ENCODE results near the gene PRR33. TPM values are rescaled to one million over a fixed set of nuclear protein-coding genes. Genes with fewer than 3 reads are reported as not detected.

The PRR33 gene
- total and polyA plus RNA-seq, 4 donors, result not detected

DNA sequence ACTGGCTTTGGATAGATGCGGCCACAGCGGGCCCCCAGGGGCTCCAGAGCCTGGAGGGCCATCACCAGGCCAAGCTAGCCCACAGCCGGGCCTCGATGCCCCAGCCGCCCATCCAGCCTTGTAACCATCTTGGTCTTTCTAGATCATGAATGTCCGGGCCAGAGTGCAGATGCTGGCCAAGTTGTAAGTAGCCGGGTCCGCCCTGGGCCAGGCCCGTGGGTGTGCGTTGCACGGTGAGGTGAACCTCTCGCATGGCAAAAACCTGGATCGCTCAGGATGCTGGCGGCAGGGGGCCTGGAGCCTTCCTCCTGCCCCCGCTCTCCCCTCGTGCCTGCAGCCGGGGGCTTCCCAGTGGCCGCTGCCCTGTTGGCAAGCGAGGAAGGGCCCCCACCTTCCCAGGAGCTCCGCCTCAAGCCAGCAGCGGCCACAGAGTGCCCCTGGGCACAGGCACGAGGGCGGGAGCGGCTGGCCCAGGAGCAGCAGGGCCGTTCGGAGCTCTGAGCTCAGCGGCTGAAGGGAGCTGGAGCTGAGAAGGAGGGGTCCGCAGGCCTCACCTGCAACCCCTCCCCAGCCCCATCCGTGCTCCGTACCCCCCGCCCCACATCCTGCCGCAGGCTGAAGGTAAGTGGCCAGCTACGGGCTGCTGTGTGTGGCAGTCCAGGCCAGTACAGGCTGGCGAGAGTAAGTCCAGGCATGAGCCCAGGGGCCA is 44.5 kb upstream of the PRR33 start:
- H3K4me1 ChIP-seq (ENCODE audit: control insufficient read depth in 4 of 4, insufficient read depth in 4 of 4, low read length in 3 of 4), result no peaks in the 10 kb centered on the region
- no peak overlapping the region for H3K4me3 ChIP-seq (ENCODE audit: low read depth in 1 of 3, low read length in 3 of 3)
- no peak for TF ChIP-seq HNF4A (conservative IDR thresholded peaks at IDR 0.05)
- no peak for TF ChIP-seq TAF1 (conservative IDR thresholded peaks at IDR 0.05)
- no peak for TF ChIP-seq EGR1 (IDR thresholded peaks at IDR 0.05; ENCODE audit: low read depth in 2 of 2)
- TF ChIP-seq SP1 (IDR thresholded peaks at IDR 0.05), result no peak
- TF ChIP-seq RXRA (IDR thresholded peaks at IDR 0.05), result no peak
- TF ChIP-seq, protein P1, sequence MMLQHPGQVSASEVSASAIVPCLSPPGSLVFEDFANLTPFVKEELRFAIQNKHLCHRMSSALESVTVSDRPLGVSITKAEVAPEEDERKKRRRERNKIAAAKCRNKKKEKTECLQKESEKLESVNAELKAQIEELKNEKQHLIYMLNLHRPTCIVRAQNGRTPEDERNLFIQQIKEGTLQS (IDR thresholded peaks at IDR 0.05), result no peak
- TF ChIP-seq, protein P2, sequence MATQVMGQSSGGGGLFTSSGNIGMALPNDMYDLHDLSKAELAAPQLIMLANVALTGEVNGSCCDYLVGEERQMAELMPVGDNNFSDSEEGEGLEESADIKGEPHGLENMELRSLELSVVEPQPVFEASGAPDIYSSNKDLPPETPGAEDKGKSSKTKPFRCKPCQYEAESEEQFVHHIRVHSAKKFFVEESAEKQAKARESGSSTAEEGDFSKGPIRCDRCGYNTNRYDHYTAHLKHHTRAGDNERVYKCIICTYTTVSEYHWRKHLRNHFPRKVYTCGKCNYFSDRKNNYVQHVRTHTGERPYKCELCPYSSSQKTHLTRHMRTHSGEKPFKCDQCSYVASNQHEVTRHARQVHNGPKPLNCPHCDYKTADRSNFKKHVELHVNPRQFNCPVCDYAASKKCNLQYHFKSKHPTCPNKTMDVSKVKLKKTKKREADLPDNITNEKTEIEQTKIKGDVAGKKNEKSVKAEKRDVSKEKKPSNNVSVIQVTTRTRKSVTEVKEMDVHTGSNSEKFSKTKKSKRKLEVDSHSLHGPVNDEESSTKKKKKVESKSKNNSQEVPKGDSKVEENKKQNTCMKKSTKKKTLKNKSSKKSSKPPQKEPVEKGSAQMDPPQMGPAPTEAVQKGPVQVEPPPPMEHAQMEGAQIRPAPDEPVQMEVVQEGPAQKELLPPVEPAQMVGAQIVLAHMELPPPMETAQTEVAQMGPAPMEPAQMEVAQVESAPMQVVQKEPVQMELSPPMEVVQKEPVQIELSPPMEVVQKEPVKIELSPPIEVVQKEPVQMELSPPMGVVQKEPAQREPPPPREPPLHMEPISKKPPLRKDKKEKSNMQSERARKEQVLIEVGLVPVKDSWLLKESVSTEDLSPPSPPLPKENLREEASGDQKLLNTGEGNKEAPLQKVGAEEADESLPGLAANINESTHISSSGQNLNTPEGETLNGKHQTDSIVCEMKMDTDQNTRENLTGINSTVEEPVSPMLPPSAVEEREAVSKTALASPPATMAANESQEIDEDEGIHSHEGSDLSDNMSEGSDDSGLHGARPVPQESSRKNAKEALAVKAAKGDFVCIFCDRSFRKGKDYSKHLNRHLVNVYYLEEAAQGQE (IDR thresholded peaks at IDR 0.05), result no peak
- TF ChIP-seq JUND (IDR thresholded peaks at IDR 0.05), result no peak
- TF ChIP-seq, protein P3, sequence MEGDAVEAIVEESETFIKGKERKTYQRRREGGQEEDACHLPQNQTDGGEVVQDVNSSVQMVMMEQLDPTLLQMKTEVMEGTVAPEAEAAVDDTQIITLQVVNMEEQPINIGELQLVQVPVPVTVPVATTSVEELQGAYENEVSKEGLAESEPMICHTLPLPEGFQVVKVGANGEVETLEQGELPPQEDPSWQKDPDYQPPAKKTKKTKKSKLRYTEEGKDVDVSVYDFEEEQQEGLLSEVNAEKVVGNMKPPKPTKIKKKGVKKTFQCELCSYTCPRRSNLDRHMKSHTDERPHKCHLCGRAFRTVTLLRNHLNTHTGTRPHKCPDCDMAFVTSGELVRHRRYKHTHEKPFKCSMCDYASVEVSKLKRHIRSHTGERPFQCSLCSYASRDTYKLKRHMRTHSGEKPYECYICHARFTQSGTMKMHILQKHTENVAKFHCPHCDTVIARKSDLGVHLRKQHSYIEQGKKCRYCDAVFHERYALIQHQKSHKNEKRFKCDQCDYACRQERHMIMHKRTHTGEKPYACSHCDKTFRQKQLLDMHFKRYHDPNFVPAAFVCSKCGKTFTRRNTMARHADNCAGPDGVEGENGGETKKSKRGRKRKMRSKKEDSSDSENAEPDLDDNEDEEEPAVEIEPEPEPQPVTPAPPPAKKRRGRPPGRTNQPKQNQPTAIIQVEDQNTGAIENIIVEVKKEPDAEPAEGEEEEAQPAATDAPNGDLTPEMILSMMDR (IDR thresholded peaks at IDR 0.05; ENCODE audit: low read depth, low read length, missing input control), result no peak
- no peak for TF ChIP-seq GABPA (IDR thresholded peaks at IDR 0.05 in 1 of 2, conservative IDR thresholded peaks at IDR 0.05 in 1 of 2)
- no peaks in the 10 kb centered on the region for H3K36me3 ChIP-seq (ENCODE audit: control insufficient read depth in 4 of 4, insufficient read depth in 3 of 4, low read depth in 1 of 4, low read length in 3 of 4)
- no peak overlapping the region for H3K9ac ChIP-seq (ENCODE audit: low read depth in 1 of 2, low read length in 2 of 2)
- no peaks in the 10 kb centered on the region for H3K9me3 ChIP-seq (ENCODE audit: control insufficient read depth in 4 of 4, low read length in 3 of 4)
- no peaks in the 10 kb centered on the region for H3K27me3 ChIP-seq (ENCODE audit: control insufficient read depth in 4 of 4, insufficient read depth in 4 of 4, low read length in 3 of 4)
- H3K27ac ChIP-seq (ENCODE audit: low read depth in 1 of 2, low read length in 2 of 2), result no peak overlapping the region
- 89% methylated on average over 34 of the region's 34 CpGs for whole genome bisulfite sequencing
- DNase-seq (ENCODE audit: low spot score), result no peak

DNA sequence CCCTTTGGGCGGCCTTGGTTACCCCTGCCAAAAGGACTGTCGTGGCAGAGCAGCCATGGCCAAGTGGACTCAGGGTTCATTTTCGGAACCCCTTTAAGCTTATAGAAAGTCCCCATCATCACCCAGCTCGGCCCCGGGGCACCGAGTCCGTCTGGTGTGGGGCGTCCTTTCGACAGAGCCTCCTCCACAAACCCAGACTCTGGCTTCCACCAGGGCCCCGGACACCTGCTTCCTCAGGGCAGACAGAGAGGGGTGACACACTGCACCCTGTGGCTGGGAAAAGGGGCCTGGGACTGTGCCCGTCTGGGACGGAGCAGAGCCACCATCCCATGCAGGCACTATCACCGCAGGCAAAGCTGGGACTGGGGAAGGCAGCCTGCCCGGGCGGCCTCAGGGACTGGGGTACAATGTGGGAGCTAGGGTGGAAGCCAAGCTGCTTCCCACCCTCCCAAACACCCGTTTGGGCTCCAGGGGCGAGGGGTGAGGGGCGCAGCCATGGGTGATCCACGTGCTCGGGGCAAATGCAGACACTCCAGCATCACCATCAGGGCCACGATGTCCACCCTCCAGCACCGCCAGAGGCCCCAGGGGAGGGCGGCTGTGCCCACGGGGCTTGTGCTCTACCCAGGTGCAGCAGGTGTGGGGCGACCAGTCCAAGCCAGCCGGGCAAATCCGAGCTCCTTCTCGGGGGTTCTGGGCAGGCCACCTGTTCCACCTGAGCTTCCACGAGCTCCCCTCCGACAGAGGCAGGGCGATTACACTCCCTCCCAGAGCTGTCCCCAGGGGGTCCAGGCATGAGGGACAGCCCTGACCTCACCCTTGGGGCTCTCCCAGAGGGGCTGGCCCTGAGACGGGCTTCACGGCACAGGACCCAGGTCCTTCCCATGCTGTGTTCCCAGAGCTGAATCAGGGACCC is 43.7 kb upstream of the PRR33 start:
- Histone ChIP-seq H3K27ac (ENCODE audit: low read depth in 1 of 2, low read length in 2 of 2) (no peak overlapping the region), H3K4me3 (ENCODE audit: low read depth in 1 of 3, low read length in 3 of 3) (no peak overlapping the region), H3K36me3 (ENCODE audit: control insufficient read depth in 4 of 4, insufficient read depth in 3 of 4, low read depth in 1 of 4, low read length in 3 of 4) (no peaks in the 10 kb centered on the region), H3K27me3 (ENCODE audit: control insufficient read depth in 4 of 4, insufficient read depth in 4 of 4, low read length in 3 of 4) (no peaks in the 10 kb centered on the region), H3K4me1 (ENCODE audit: control insufficient read depth in 4 of 4, insufficient read depth in 4 of 4, low read length in 3 of 4) (no peaks in the 10 kb centered on the region), H3K9ac (ENCODE audit: low read depth in 1 of 2, low read length in 2 of 2) (no peak overlapping the region), H3K9me3 (ENCODE audit: control insufficient read depth in 4 of 4, low read length in 3 of 4) (no peaks in the 10 kb centered on the region)
- WGBS, result 87% methylated on average over 33 of the region's 33 CpGs
- DNase-seq (ENCODE audit: low spot score), result no peak
- TF ChIP-seq RXRA (IDR thresholded peaks at IDR 0.05), result no peak
- TF ChIP-seq GABPA (IDR thresholded peaks at IDR 0.05 in 1 of 2, conservative IDR thresholded peaks at IDR 0.05 in 1 of 2), result no peak
- TF ChIP-seq, protein P1 (IDR thresholded peaks at IDR 0.05), result no peak
- TF ChIP-seq, protein P2 (IDR thresholded peaks at IDR 0.05), result no peak
- TF ChIP-seq SP1 (IDR thresholded peaks at IDR 0.05), result no peak
- TF ChIP-seq TAF1 (conservative IDR thresholded peaks at IDR 0.05), result no peak
- no peak for TF ChIP-seq EGR1 (IDR thresholded peaks at IDR 0.05; ENCODE audit: low read depth in 2 of 2)
- no peak for TF ChIP-seq RAD21 (IDR thresholded peaks at IDR 0.05)
- TF ChIP-seq FOXA2 (IDR thresholded peaks at IDR 0.05), result no peak
- TF ChIP-seq YY1 (IDR thresholded peaks at IDR 0.05), result no peak
